ENCODE results near the gene PPP1R26. TPM values are rescaled to one million over a fixed set of nuclear protein-coding genes. Genes with fewer than 3 reads are reported as not detected.
A peak's percentile ranks its signal among the peaks of the same experiment; 100 is the strongest.

The PPP1R26 gene
- total and polyA plus RNA-seq, 2 of the 13 experiments (the other 11 are each of a cell fraction or from before 2014, with no cell fraction given): 8.6 to 11.6 TPM

DNA sequence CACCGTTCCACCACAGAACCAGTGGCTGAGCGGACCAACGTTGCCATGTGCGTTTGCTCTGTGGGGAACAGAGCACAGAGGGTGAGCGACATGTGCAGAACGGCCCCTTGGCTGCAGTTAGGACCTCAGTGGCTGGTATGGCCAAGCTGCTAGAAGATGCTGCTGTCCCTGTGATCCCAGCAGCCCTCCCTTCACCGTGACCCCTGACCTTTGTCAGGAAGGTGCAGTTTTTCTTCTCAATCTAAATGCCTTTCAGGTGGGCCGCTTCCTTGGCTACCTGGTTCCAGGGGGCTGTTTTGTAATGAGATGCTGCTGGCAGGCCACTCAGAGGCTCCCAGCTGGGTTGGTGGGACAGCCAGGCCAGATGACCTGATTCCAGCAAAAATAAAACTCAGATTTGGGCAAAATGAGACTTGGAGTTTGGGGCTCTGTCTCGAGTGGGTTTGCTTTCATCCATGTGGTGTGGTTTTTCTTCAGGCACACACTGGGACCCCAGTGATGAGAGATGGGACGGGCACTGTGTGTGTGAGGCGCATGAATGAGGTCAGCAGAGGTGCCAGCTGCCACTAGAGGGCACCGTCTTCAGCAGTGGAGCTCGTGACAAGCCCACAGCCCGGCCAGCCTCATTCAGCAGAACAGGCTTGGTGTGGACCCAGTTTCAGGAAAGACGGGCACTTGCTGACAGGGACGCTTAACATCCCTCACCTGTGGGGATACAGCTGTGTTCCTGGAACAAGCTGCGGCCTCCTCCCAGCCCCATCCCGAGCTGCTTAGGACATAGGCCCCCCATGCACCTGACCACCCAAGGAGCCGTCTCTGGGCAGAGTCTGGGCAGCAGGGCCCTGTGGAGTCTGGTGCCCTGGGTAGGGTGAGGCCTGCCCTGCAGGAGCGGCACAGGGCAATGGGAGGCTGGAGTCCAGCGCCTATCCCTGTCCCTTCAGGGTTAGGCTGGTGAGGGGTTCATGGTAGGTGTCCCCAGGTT is 25.0 kb downstream of the PPP1R26 start (continued):
- TF ChIP-seq, protein P1, sequence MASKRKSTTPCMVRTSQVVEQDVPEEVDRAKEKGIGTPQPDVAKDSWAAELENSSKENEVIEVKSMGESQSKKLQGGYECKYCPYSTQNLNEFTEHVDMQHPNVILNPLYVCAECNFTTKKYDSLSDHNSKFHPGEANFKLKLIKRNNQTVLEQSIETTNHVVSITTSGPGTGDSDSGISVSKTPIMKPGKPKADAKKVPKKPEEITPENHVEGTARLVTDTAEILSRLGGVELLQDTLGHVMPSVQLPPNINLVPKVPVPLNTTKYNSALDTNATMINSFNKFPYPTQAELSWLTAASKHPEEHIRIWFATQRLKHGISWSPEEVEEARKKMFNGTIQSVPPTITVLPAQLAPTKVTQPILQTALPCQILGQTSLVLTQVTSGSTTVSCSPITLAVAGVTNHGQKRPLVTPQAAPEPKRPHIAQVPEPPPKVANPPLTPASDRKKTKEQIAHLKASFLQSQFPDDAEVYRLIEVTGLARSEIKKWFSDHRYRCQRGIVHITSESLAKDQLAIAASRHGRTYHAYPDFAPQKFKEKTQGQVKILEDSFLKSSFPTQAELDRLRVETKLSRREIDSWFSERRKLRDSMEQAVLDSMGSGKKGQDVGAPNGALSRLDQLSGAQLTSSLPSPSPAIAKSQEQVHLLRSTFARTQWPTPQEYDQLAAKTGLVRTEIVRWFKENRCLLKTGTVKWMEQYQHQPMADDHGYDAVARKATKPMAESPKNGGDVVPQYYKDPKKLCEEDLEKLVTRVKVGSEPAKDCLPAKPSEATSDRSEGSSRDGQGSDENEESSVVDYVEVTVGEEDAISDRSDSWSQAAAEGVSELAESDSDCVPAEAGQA (IDR thresholded peaks at IDR 0.05; ENCODE audit: low read depth): no peak
- TF ChIP-seq, protein P1 (CRISPR knock-in tag; IDR thresholded peaks at IDR 0.05; ENCODE audit: borderline replicate concordance): no peak
- TF ChIP-seq, protein P2, sequence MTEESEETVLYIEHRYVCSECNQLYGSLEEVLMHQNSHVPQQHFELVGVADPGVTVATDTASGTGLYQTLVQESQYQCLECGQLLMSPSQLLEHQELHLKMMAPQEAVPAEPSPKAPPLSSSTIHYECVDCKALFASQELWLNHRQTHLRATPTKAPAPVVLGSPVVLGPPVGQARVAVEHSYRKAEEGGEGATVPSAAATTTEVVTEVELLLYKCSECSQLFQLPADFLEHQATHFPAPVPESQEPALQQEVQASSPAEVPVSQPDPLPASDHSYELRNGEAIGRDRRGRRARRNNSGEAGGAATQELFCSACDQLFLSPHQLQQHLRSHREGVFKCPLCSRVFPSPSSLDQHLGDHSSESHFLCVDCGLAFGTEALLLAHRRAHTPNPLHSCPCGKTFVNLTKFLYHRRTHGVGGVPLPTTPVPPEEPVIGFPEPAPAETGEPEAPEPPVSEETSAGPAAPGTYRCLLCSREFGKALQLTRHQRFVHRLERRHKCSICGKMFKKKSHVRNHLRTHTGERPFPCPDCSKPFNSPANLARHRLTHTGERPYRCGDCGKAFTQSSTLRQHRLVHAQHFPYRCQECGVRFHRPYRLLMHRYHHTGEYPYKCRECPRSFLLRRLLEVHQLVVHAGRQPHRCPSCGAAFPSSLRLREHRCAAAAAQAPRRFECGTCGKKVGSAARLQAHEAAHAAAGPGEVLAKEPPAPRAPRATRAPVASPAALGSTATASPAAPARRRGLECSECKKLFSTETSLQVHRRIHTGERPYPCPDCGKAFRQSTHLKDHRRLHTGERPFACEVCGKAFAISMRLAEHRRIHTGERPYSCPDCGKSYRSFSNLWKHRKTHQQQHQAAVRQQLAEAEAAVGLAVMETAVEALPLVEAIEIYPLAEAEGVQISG (CRISPR knock-in tag; IDR thresholded peaks at IDR 0.05): peak; percentile 44; the same call in 1 of the 2 replicates
- TF ChIP-seq, protein P3, sequence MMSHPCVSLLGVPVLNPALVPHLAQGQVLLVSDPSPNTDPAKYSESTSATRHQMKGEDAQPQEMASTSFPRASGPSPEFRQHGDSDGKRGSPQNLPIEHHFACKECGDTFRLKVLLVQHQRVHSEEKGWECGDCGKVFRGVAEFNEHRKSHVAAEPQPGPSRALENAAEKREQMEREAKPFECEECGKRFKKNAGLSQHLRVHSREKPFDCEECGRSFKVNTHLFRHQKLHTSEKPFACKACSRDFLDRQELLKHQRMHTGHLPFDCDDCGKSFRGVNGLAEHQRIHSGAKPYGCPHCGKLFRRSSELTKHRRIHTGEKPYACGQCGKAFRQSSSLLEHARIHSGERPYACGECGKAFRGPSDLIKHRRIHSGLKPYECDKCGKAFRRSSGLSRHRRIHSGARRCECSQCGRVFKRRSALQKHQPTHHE (CRISPR knock-in tag; IDR thresholded peaks at IDR 0.05; ENCODE audit: borderline replicate concordance): no peak
- TF ChIP-seq HNRNPL (IDR thresholded peaks at IDR 0.05; ENCODE audit: low read depth, low read length) (0 out of 2 replicates have a peak, but pooled peaks have one; percentile 35), FOSL2 (CRISPR knock-in tag; IDR thresholded peaks at IDR 0.05) (peak; percentile 21; the same call in 1 of the 2 replicates), STAG1 (CRISPR knock-in tag; IDR thresholded peaks at IDR 0.05) (peak; percentile 44; the same call in 1 of the 2 replicates), YEATS2 (CRISPR knock-in tag; IDR thresholded peaks at IDR 0.05; ENCODE audit: borderline replicate concordance) (no peak), KMT2A (CRISPR knock-in tag; IDR thresholded peaks at IDR 0.05) (0 out of 2 replicates have a peak, but pooled peaks have one; percentile 41)
- TF ChIP-seq, protein P4, sequence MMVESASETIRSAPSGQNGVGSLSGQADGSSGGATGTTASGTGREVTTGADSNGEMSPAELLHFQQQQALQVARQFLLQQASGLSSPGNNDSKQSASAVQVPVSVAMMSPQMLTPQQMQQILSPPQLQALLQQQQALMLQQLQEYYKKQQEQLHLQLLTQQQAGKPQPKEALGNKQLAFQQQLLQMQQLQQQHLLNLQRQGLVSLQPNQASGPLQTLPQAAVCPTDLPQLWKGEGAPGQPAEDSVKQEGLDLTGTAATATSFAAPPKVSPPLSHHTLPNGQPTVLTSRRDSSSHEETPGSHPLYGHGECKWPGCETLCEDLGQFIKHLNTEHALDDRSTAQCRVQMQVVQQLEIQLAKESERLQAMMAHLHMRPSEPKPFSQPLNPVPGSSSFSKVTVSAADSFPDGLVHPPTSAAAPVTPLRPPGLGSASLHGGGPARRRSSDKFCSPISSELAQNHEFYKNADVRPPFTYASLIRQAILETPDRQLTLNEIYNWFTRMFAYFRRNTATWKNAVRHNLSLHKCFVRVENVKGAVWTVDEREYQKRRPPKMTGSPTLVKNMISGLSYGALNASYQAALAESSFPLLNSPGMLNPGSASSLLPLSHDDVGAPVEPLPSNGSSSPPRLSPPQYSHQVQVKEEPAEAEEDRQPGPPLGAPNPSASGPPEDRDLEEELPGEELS (CRISPR knock-in tag; IDR thresholded peaks at IDR 0.05): no peak

Data from HepG2 (cell line).